ENCODE results near the gene NPTN. TPM values are rescaled to one million over a fixed set of nuclear protein-coding genes. Genes with fewer than 3 reads are reported as not detected.

Gene NPTN
- total RNA-seq, 5 donors from 2014 or later (not counting 1 experiment from before 2014, with no cell fraction given), result 24.7 to 34.9 (median 33.1) TPM

DNA sequence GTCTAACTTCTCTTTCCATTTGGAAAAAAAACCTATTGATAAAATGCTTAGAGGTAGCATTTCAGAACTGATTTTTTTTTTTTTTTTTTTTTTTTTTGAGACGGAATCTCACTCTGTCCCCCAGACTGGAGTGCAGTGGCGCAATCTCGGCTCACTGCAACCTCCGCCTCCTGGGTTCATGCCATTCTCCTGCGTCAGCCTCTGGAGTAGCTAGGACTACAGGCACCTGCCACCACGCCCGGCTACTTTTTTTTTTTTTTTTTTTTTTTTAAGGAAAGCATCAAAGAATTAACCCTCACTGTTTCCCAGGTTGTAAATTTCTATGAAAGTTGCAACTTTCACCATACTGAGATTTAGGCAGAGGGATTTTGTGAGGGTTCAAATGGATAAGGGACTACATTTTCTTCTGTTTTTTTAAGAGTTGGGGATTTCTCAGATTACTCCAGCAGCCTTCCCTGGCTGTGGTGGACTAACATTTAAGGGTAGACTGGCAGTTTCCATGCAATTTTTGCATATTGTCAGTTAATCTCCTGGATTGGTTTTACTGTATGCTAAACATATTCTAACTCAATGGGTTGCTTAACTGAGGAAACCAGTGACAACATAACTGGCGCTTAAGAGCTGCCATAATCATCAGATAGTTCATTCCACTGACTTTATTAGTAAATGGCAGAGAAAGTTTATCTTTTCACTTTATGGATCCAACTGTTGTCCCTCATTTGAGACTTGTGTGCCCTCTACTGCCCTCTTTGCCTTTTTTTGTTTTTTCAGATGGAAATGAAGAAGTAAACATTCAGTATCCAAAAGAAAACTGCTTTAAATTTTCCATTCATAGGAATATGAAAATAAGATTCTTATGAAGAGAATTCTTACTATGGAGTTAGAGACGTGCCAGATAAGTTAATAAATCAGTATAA is 93.7 kb downstream of the NPTN start:
- ChIA-PET CTCF (no interaction called here), POLR2A (no interaction called here)
- no peaks in the 10 kb centered on the region for H3K4me1 ChIP-seq (ENCODE audit: control insufficient read depth in 1 of 2, extremely low read depth in 1 of 2, insufficient read depth in 2 of 2, low read length in 2 of 2)
- no peak overlapping the region for H3K4me3 ChIP-seq (ENCODE audit: control insufficient read depth in 1 of 2, extremely low read depth in 1 of 2, low read length in 1 of 2)
- no peaks in the 10 kb centered on the region for H3K9me3 Mint-ChIP-seq
- no peaks in the 10 kb centered on the region for H3K4me1 Mint-ChIP-seq
- ATAC-seq (replicated peaks in 1 of 4) (no peak), DNase-seq (no peak)
- no peaks in the 10 kb centered on the region for H3K9me3 ChIP-seq
- H3K27ac ChIP-seq (ENCODE audit: low read length), result no peak overlapping the region
- WGBS (ENCODE audit: insufficient coverage), result no CpG with 5 or more reads among the region's 9 CpGs
- no peak overlapping the region for H3K4me3 Mint-ChIP-seq
- no peaks in the 10 kb centered on the region for H3K36me3 ChIP-seq (ENCODE audit: control insufficient read depth in 2 of 2, extremely low read depth in 1 of 2, insufficient read depth in 1 of 2, low read length in 1 of 2)
- H3K27ac Mint-ChIP-seq, result no peak overlapping the region
- no peaks in the 10 kb centered on the region for H3K36me3 Mint-ChIP-seq
- H3K27me3 ChIP-seq (replicated peaks in 1 of 2; ENCODE audit: control insufficient read depth in 2 of 2, extremely low read depth in 1 of 2, insufficient read depth in 2 of 2, low read length in 1 of 2), result no peaks in the 10 kb centered on the region
- peaks cover 0 to 1% of the 10 kb centered on the region in 2 donors for H3K27me3 Mint-ChIP-seq

- Mint-ChIP-seq H3K36me3 (no peaks in the 10 kb centered on the region), H3K27ac (no peak overlapping the region)
- no CpG with 5 or more reads among the region's 10 CpGs for WGBS (ENCODE audit: insufficient coverage)
Observed at GRCh38 chr15:73538563-73539211, 94.5 kb downstream of the NPTN start.

DNA sequence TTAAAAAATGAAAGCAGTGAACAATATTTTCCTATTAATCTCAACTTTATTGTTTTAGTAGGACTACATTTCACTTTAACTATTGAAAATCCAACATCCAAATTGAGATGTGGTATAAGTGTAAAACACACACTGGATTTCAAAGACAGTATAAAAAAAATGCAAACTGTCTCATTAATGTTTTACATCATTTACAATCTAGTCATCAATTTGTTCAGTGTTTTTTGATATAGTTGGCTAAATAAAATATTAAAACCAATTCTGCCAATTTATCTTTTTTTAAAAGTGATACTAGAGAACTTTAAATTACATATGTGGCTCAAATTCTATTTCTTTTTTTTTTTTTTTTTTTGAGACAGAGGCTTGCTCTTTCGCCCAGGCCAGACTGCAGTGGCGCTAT is 95.1 kb downstream of the NPTN start:
- Histone ChIP-seq H3K36me3 (ENCODE audit: control insufficient read depth in 2 of 2, extremely low read depth in 1 of 2, insufficient read depth in 1 of 2, low read length in 1 of 2) (no peaks in the 10 kb centered on the region), H3K27me3 (replicated peaks in 1 of 2; ENCODE audit: control insufficient read depth in 2 of 2, extremely low read depth in 1 of 2, insufficient read depth in 2 of 2, low read length in 1 of 2) (no peaks in the 10 kb centered on the region), H3K27ac (ENCODE audit: low read length) (no peak overlapping the region), H3K9me3 (no peaks in the 10 kb centered on the region), H3K4me1 (ENCODE audit: control insufficient read depth in 1 of 2, extremely low read depth in 1 of 2, insufficient read depth in 2 of 2, low read length in 2 of 2) (no peaks in the 10 kb centered on the region), H3K4me3 (ENCODE audit: control insufficient read depth in 1 of 2, extremely low read depth in 1 of 2, low read length in 1 of 2) (no peak overlapping the region)
- peaks cover 0 to 1% of the 10 kb centered on the region in 2 donors for H3K27me3 Mint-ChIP-seq
- no peak for DNase-seq
- no peaks in the 10 kb centered on the region for H3K36me3 Mint-ChIP-seq
- no peak overlapping the region for H3K4me3 Mint-ChIP-seq
- H3K27ac Mint-ChIP-seq, result no peak overlapping the region
- no peaks in the 10 kb centered on the region for H3K4me1 Mint-ChIP-seq
- ATAC-seq (replicated peaks in 1 of 4), result no peak
- 95% methylated on average over 2 of the region's 2 CpGs for WGBS (ENCODE audit: insufficient coverage)
- ChIA-PET POLR2A (no interaction called here), CTCF (no interaction called here)
- H3K9me3 Mint-ChIP-seq, result no peaks in the 10 kb centered on the region

More at GRCh38 chr15:73538563-73539211, 94.5 kb downstream of the NPTN start:
- no peak overlapping the region for H3K4me3 ChIP-seq (ENCODE audit: control insufficient read depth in 1 of 2, extremely low read depth in 1 of 2, low read length in 1 of 2)
- no peaks in the 10 kb centered on the region for H3K4me1 Mint-ChIP-seq
- no peak overlapping the region for H3K27ac ChIP-seq (ENCODE audit: low read length)
- H3K9me3 ChIP-seq, result no peaks in the 10 kb centered on the region
- ATAC-seq (replicated peaks in 1 of 4) (no peak), DNase-seq (no peak)
- H3K9me3 Mint-ChIP-seq, result no peaks in the 10 kb centered on the region
- POLR2A ChIA-PET, result no interaction called here
- peaks cover 0 to 1% of the 10 kb centered on the region in 2 donors for H3K27me3 Mint-ChIP-seq
- H3K4me3 Mint-ChIP-seq, result no peak overlapping the region
- CTCF ChIA-PET, result no interaction called here
- no peaks in the 10 kb centered on the region for H3K36me3 ChIP-seq (ENCODE audit: control insufficient read depth in 2 of 2, extremely low read depth in 1 of 2, insufficient read depth in 1 of 2, low read length in 1 of 2)
- no peaks in the 10 kb centered on the region for H3K27me3 ChIP-seq (replicated peaks in 1 of 2; ENCODE audit: control insufficient read depth in 2 of 2, extremely low read depth in 1 of 2, insufficient read depth in 2 of 2, low read length in 1 of 2)
- H3K4me1 ChIP-seq (ENCODE audit: control insufficient read depth in 1 of 2, extremely low read depth in 1 of 2, insufficient read depth in 2 of 2, low read length in 2 of 2), result no peaks in the 10 kb centered on the region

DNA sequence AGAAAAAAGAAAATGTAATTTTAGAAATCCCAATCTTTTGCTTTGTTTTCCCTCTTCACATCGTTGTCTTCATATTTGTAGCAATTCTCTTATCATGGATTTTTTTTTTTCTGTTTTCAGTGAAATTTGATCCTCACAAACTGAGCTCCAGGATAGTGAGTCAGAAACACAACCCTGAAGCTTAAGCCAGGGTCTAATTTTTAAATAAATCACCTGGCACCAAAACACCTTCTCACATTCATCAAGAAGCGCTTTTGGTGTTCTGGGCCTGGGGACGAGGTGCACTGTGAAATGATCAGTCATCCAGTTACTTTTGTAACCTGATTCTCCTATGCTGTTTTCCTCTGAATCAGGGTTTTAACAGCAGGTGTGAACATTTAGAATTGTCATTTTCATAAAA is 102.5 kb downstream of the NPTN start:
- Mint-ChIP-seq H3K9me3 (no peaks in the 10 kb centered on the region), H3K36me3 (peaks cover 7% of the 10 kb centered on the region), H3K4me3 (no peak overlapping the region), H3K4me1 (no peaks in the 10 kb centered on the region), H3K27me3 (peaks cover 2 to 10% of the 10 kb centered on the region in 2 donors), H3K27ac (no peak overlapping the region)
- ATAC-seq (replicated peaks in 1 of 4) (no peak), DNase-seq (no peak)
- ChIA-PET POLR2A (no interaction called here), CTCF (interaction anchor here in 1 of 2 donors (0.6 kb wide), 1 partner anchor 449 kb away, joined by 4 read pairs; no protein-coding TSS in a partner anchor)
- Histone ChIP-seq H3K9me3 (no peaks in the 10 kb centered on the region), H3K4me3 (ENCODE audit: control insufficient read depth in 1 of 2, extremely low read depth in 1 of 2, low read length in 1 of 2) (no peak overlapping the region), H3K36me3 (ENCODE audit: control insufficient read depth in 2 of 2, extremely low read depth in 1 of 2, insufficient read depth in 1 of 2, low read length in 1 of 2) (no peaks in the 10 kb centered on the region), H3K27me3 (replicated peaks in 1 of 2; ENCODE audit: control insufficient read depth in 2 of 2, extremely low read depth in 1 of 2, insufficient read depth in 2 of 2, low read length in 1 of 2) (no peaks in the 10 kb centered on the region), H3K4me1 (ENCODE audit: control insufficient read depth in 1 of 2, extremely low read depth in 1 of 2, insufficient read depth in 2 of 2, low read length in 2 of 2) (no peaks in the 10 kb centered on the region), H3K27ac (ENCODE audit: low read length) (no peak overlapping the region)
- no CpG with 5 or more reads among the region's 3 CpGs for WGBS (ENCODE audit: insufficient coverage)

- 100% methylated on average over 2 of the region's 2 CpGs for WGBS (ENCODE audit: insufficient coverage)
- Mint-ChIP-seq H3K27ac (no peak overlapping the region), H3K36me3 (peaks cover 7% of the 10 kb centered on the region), H3K4me3 (no peak overlapping the region), H3K9me3 (no peaks in the 10 kb centered on the region), H3K4me1 (no peaks in the 10 kb centered on the region), H3K27me3 (peaks cover 2 to 10% of the 10 kb centered on the region in 2 donors)
- ATAC-seq (replicated peaks in 1 of 4) (no peak), DNase-seq (no peak)
- Histone ChIP-seq H3K27me3 (replicated peaks in 1 of 2; ENCODE audit: control insufficient read depth in 2 of 2, extremely low read depth in 1 of 2, insufficient read depth in 2 of 2, low read length in 1 of 2) (no peaks in the 10 kb centered on the region), H3K9me3 (no peaks in the 10 kb centered on the region), H3K36me3 (ENCODE audit: control insufficient read depth in 2 of 2, extremely low read depth in 1 of 2, insufficient read depth in 1 of 2, low read length in 1 of 2) (no peaks in the 10 kb centered on the region), H3K4me1 (ENCODE audit: control insufficient read depth in 1 of 2, extremely low read depth in 1 of 2, insufficient read depth in 2 of 2, low read length in 2 of 2) (no peaks in the 10 kb centered on the region), H3K4me3 (ENCODE audit: control insufficient read depth in 1 of 2, extremely low read depth in 1 of 2, low read length in 1 of 2) (no peak overlapping the region), H3K27ac (ENCODE audit: low read length) (no peak overlapping the region)
- ChIA-PET POLR2A (no interaction called here), CTCF (no interaction called here)
Observed at GRCh38 chr15:73527598-73527997, 105.6 kb downstream of the NPTN start.

DNA sequence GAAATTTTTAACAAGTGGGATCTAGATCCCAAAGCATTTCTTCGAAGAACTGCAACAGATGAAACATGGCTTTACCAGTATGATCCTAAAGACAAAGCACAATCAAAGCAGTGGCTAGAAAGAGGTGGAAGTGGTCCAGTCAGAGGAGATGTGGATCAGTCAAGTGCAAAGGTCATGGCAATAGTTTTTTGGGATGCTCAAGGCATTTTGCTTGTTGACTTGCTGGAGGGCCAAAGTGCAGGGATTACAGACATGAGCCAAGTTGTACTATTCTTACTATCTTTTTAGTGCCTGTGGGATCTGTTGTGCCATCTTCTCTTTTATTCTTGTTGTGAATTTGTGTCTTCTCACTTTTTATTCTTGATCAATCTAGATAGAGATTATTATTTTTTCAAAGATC is 108.3 kb downstream of the NPTN start:
- Mint-ChIP-seq H3K4me1 (no peaks in the 10 kb centered on the region), H3K36me3 (peaks cover 4% of the 10 kb centered on the region), H3K27me3 (peaks cover 0 to 5% of the 10 kb centered on the region in 2 donors), H3K4me3 (no peak overlapping the region), H3K27ac (no peak overlapping the region), H3K9me3 (no peaks in the 10 kb centered on the region)
- no peak for ATAC-seq (replicated peaks in 1 of 4)
- Histone ChIP-seq H3K27me3 (replicated peaks in 1 of 2; ENCODE audit: control insufficient read depth in 2 of 2, extremely low read depth in 1 of 2, insufficient read depth in 2 of 2, low read length in 1 of 2) (no peaks in the 10 kb centered on the region), H3K4me1 (ENCODE audit: control insufficient read depth in 1 of 2, extremely low read depth in 1 of 2, insufficient read depth in 2 of 2, low read length in 2 of 2) (no peaks in the 10 kb centered on the region), H3K27ac (ENCODE audit: low read length) (no peak overlapping the region), H3K9me3 (no peaks in the 10 kb centered on the region), H3K4me3 (ENCODE audit: control insufficient read depth in 1 of 2, extremely low read depth in 1 of 2, low read length in 1 of 2) (no peak overlapping the region), H3K36me3 (ENCODE audit: control insufficient read depth in 2 of 2, extremely low read depth in 1 of 2, insufficient read depth in 1 of 2, low read length in 1 of 2) (no peaks in the 10 kb centered on the region)
- ChIA-PET CTCF (no interaction called here), POLR2A (interaction anchor here in 1 of 2 donors (0.6 kb wide), 1 partner anchor 9 kb away, joined by 3 read pairs; no protein-coding TSS in a partner anchor)
- 100% methylated on average over 1 of the region's 1 CpG for WGBS (ENCODE audit: insufficient coverage)
- no peak for DNase-seq

All from T-cell (primary cell).